GM19395 (cell line): ENCODE results near the gene RGMB.
"Not testable (repeated sequence)": the region's sequence is repeated elsewhere in the genome, so short reads cannot be mapped to it uniquely, and the experiment has no call there.

Experiments used
- ATAC-seq: cut with Tn5 transposase; IDR thresholded peaks from one replicate; pipeline ENCODE4 v1.9.1; 2021; ENCODE audit warnings: mild to moderate bottlenecking, moderate library complexity; ENCODE audit not compliant: unreplicated experiment

RGMB gene, protein sequence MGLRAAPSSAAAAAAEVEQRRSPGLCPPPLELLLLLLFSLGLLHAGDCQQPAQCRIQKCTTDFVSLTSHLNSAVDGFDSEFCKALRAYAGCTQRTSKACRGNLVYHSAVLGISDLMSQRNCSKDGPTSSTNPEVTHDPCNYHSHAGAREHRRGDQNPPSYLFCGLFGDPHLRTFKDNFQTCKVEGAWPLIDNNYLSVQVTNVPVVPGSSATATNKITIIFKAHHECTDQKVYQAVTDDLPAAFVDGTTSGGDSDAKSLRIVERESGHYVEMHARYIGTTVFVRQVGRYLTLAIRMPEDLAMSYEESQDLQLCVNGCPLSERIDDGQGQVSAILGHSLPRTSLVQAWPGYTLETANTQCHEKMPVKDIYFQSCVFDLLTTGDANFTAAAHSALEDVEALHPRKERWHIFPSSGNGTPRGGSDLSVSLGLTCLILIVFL

DNA sequence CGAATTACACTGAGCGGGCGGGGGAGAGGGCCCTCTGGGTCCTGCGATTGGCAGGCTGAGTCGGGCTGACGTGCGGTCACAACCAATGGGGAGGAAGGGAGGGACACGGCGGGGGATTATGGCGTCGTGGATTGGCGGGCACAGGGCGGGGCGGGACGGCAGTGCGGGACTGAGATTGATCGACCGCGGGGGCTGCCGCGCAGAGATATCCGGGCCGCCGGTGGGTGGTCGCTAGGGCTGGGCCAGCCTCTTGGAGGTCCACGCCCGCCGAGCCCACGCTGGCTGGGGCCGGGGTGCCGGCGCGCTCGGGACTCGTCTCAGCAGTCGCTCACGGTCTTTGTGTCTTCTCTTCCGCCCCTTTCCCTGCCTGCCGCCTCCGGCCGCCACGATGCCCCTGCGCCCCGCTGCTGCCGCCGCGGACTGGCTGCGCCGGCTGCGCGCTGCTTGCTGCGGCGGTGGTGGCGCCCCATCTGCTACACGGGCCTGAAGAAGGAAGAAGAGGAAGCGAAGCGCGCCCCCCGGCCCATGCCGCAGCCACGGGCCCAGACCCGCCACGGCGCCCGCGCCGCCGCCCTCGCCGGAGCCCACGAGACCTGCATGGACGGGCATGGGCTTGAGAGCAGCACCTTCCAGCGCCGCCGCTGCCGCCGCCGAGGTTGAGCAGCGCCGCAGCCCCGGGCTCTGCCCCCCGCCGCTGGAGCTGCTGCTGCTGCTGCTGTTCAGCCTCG is at the start of gene RGMB:
TSS of gene RGMB (plus strand) at position 200 of the 728 bp plus-strand sequence. CDS start at position 608, 408 bp downstream.
- peak; percentile 78 for ATAC-seq

DNA sequence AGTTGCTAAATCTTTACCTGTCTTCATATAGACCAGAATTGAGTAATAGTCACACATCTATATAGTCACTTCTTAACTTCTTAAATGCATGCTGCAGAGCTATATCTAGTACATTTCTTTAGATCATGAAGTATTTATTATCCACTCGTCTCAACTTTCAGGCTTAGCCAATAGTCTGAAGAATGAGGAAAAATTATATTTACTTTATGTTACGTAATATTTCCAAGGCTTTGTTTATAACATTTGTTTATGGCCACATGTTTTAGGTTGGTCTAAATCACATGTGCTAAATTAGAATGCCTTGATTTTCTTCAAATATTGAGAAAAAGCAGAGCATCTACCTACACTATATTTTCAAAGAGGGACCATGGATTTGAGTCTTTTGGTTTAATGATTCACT is 47.2 kb upstream of the RGMB start:
- ATAC-seq: no peak

DNA sequence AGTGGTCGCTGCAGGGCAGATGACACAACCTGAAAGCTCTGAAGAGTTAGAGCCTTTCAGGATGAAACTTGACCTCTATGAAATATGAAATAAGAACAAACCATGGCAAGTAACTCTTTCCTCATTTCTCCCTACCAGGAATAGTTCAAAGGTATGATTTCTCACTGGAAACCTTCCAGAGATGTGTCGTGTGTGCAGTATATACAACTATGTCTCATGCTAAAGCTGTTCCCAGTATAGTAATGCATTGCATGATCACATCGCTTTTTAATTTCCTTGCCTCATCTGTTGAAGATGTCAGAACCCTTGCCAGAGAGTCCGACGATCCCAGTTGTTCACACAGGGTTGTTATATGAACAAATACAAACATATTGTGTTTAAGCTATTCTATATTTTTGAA is 45.8 kb upstream of the RGMB start:
- no peak for ATAC-seq

DNA sequence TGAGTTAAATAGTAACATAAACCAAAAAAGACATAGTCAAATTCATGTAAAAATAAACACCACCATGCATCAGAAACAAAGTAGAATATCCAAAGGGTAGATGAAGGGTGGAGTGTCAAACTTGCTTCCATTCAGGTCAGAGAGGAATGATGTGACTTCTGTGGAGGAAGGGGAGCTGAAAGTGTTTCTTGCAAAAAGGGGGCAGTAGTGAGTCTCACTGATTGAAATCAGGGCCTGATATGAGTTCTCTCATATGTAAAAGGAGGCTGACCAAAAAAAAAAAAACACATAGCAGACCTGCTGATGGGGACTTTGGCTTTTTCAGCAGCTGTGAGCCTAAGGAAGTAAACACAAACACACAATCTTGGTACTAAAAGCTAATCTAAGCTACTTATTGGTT is 38.8 kb upstream of the RGMB start:
- ATAC-seq: no peak

DNA sequence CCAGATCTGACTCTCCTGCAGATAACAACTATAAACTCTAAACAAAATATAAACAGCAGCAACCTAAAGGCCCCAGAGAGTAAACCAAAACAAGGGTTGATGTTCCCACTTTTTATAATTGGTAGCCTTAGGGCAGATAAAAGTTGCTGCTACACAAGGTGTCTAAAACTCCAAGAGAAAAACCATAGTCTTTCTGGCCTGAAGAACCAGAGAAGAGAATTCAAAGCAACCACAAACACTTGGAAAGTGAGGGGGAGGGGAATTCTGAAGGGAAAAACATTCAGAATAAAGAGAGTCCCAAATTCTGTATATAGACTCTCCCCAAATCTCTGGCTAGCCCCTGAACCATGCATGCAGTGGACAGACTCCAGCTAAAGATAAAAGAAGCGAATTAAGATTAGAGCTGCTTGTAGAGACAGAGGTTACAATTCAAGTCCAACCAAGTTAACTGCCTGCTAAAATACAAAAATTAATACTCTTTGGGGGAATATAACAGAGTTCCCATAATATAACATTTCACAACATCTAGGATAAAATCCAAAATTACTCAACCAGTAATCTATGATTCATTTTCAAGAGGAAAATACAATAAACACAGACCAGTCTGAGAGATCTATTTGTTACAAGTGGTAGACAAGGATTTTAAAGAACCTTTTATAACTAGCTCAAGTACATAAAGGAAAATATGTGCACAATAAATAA is 37.5 kb upstream of the RGMB start:
- no peak for ATAC-seq

DNA sequence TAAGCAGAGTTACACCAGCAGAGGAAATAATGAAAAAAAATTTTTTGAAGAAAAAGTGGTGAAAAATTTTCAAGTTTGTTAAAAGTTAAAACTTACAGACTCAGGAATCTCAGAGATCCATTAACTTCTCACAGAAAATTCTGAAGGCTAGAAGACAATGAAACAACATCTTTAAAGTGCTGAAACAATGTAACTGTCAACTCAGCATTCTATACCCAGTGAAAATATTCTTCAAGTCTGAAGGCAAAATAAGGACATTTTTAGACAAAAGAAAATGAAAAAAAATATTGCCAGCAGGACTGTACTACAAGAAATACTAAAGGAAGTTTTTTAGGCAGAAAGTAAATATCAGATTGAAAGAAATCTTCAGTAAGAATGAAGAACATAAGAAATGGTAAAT is 36.7 kb upstream of the RGMB start:
- ATAC-seq: no peak

DNA sequence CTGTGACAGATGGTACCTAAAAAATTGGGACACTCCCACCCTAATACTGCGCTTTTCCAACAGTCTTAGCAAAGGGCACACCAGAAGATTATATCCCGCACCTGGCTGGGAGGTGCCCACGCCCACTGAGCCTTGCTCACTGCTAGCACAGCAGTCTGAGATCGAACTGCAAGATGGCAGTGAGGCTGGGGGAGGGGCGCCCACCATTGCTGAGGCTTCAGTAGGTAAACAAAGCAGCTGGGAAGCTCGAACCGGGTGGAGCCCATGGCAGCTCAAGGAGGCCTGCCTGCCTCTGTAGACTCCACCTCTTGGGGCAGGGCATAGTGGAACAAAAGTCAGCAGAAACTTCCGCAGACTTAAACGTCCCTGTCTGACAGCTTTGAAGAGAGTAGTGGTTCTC is 36.0 kb upstream of the RGMB start:
- not testable (repeated sequence) for ATAC-seq

DNA sequence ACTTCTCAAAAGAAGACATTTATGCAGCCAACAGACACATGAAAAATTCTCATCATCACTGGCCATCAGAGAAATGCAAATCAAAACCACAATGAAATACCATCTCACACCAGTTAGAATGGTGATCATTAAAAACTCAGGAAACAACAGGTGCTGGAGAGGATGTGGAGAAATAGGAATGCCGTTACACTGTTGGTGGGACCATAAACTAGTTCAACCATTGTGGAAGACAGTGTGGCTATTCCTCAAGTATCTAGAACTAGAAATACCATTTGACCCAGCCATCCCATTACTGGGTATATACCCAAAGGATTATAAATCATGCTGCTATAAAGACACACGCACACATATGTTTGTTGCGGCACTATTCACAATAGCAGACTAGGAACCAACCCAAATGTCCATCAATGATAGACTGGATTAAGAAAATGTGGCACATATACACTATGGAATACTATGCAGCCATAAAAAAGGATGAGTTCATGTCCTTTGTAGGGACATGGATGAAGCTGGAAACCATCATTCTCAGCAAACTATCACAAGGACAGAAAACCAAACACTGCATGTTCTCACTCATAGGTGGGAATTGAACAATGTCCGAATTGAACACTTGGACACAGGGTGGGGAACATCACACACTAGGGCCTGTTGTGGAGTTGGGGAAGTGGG is 34.8 kb upstream of the RGMB start:
- ATAC-seq: not testable (repeated sequence)

DNA sequence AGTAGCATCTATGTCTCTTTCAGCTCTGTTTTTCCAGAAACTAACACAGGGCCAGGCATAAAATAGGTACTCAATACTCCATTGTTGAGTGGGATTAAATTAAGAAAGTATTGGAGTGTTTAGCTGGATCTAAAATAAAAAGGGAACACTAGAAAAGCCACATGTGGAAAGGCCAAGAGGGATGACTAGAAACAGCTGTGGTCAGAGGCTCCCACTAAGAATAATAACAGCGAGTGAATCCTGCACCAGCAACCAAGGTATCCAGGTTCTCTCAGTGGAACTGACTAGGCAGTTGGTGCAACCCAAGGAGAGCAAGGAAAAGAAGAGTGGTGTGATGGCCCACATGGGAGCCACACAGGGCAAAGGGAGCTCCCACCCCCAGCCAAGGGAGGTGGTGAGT is 31.5 kb upstream of the RGMB start:
- ATAC-seq: no peak

DNA sequence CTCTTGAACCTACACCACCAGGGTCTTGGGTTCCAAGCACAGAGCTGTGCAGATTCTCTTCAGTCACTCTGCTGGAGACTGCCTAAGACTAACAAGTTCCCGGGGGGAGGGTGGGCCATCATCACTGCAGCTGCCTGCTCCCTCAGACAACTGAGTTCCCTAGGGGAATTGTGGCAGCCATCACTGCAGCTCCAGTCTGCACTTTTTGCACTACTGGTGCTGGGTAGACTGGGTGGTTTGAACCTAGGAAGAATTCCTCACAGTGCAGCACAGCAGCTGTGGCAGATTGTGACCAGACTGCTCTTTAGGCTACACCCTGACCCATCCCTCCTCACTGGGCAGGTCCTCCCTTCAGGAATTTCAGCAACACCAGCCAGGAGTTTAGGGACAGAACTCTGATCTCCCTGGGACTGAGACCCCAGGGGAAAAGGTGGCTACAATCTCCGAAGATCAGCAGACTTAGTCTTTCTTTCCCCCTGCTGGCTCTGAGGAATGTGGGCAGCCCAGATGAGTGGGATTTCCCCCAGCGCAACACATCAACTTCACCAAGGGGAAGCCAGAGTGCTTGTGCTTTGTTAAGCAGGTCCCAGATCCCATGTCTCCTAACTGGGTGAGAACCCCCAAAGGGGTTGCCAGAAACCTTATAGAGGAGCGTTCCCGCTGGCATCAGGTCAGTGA is 30.9 kb upstream of the RGMB start:
- no peak for ATAC-seq

DNA sequence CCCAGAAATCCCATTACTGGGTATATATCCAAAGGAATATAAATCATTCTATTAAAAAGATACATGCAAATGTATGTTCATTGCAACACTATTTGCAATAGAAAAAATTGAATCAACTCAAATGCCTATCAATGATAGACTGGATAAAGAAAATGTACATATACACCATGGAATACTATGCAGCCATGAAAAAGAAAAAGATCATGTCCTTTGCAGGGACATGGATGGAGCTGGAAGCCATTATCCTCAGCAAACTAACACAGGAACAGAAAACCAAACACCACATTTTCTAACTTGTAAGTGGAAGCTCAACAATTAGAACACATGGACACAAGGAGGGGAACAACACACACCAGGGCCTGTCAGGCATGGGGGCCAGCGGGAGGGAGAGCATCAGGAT is 25.2 kb upstream of the RGMB start:
- not testable (repeated sequence) for ATAC-seq

DNA sequence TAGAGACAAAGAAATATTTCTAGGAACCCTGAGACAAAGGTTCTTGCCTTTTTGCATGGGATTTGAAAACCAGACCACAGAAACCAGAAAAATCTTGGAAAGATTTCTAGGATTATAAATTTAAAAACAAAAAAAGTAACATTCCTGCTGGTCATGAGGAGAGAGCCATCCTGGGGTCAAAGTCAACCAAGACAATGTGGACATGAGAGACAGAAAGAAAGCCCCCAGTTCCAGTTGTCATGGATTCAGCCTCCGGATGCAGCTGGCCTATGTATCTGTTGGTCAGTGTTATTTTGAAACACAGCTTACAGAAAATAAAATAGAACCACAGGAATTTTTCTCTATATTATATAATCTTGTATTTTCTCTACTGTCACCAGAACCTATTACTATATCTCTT is 24.4 kb upstream of the RGMB start:
- no peak for ATAC-seq

DNA sequence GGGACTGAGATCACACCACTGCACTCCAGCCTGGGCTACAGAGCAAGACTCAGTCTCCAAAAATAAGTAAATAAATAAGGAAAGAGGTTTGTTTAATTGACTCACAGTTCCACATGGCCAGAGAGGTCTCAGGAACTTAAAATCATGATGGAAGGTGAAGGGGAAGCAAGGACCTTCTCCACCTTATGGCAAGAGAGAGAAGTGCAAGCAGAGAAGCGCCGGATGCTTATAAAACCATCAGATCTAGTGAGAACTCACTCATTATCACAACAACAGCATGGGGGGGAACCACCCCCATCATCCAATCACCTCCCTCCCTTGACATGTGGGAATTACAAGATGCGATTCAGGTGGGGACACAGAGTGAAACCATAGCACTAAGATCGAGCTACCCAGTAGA is 22.8 kb upstream of the RGMB start:
- ATAC-seq: peak; percentile 89

DNA sequence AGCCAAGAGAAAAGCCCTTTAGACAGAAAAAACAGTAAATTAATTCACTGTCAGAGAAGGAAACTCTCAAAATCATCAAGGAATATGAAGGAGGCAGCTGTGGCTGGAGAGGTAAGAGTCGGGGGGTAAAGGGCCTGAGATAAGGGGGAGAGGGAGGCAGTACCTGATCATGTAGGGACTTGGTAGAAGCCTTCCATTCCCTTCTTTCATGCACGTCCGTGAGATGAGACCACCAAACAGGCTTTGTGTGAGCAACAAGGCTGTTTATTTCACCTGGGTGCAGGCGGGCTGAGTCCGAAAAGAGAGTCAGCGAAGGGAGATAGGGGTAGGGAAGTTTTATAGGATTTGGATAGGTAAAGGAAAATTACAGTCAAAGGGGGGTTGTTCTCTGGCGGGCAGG is 21.1 kb upstream of the RGMB start:
- not testable (repeated sequence) for ATAC-seq

DNA sequence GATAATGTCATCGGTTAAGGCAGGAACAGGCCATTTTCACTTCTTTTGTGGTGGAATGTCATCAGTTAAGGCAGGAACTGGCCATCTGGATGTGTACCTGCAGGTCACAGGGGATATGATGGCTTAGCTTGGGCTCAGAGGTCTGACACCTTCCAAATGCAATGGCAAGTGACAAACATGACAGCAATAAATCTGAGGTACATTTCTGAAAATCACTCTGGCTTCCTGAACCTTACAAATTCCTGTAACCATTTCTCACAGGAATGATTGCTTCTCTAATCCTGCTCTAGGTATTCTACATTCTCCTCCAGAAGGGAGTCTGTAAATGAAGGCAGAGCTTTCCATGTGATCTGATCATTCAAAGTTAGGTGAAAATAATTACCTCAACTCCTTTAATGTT is 20.7 kb upstream of the RGMB start:
- ATAC-seq: not testable (repeated sequence)

DNA sequence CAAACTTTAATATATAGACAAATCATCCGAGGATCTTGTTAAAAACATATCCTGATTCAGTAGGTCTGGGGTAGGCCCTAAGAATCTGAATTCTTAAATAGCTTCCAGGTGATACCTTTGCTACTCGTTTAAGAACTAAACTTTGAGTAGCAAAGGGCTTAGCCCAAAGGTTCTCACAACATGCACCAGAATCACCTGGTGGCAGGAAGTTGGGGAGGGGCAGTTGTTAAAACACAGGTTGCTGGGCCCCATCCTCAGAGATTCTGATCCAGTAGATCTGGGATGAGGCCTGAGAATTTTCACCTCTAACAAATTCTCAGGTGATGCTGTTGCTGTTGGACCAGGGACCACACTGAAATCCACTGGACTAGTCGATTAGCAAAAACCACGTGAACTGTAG is 20.0 kb upstream of the RGMB start:
- no peak for ATAC-seq

DNA sequence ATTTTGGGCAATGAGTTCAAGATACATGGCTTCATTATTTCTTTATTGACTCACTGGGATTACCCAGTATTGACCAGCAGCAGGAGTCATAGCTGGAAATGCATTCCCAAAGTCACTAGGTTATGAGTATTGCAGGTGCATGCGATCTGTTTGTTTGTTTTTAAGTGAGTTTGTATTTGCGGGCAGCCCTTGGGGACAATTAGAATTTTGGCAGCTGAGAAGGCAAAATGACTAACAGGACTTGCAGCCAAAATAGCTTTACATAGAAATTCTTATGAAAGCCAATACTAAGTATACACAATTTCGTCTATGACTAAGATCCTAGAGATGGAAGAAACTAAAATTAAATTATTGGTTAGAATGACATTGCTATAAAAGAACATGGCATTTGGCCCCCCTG is 18.1 kb upstream of the RGMB start:
- ATAC-seq: no peak

DNA sequence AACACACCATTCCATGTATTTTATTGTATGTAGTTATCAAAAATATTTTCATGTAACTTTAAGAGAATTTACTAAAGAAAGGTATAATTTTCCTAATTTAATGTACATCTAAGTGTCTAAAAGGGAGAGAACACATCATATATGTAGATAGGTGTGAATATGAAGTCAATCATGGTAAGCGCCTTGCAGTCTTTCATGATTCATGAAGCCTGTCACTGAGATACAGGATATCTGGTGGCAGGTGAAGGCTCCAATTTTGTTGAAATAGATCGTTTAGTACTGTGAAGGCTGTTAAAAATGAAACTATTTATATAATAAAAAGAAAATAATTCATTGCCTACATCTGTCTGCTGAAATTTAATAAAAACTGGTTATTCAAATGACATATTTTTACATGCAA is 15.5 kb upstream of the RGMB start:
- no peak for ATAC-seq

DNA sequence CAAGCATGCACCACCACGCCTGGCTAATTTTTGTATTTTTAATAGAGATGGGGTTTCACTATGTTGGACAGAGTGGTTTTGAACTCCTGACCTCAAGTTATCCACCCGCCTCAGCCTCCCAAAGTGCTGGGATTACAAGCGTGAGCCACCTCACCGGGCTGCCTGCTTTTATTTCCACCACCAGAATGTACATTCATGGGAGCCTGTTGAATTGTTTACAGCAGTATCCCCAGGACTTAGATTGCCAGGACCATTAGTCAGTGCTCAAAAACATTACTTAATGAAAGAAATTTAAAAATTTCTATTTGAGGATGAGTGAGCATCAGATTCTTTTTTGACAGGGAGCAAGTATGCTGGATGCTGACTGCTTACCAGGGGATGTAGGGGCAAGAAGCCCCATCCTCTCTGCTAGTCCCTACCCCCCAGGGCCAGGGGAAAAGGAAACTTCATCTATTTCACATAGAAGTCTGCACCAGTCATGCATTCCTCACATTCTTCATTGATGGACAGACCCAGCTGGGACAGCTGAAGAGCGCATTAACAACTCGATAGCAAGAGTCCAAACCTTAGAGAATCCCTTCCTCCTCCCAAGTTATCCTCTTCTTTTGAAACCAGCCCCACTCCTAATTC is 10.3 kb upstream of the RGMB start:
- no peak for ATAC-seq

DNA sequence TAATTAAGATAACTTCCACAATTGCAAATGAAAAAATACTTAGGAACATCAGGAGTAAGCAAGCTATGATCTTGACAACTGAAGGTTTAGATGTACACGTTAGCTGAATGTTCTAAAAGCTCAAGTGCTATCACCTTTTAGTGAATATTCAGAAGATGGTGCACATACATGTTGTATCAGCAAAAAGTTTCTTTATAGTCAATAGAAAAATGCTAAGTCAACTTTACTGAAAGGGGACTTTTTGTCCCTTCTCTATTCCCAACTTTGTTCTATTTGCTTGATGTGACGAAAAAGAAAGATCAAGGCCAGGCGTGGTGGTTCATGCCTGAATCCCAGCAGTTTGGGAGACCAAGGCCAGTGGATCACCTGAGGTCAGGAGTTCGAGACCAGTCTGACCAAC is 7.6 kb upstream of the RGMB start:
- ATAC-seq: no peak
